Epithelial cell of esophagus (primary cell): Measurements from ENCODE around the gene GPX4.

Experiments
- DNase-seq: peaks from one replicate; pipeline ENCODE4 v3.0.0; 2010; ENCODE audit warnings: low read depth
- H3K4me3 ChIP-seq: 2 replicates; pipeline ENCODE4 v1.5.1; 2011; ENCODE audit warnings: mild to moderate bottlenecking, low read length, control low read depth
- CTCF ChIP-seq: IDR thresholded peaks from 2 replicates; pipeline ENCODE4 v1.5.1; 2011; ENCODE audit warnings: low read depth, mild to moderate bottlenecking, low read length, control low read depth, inconsistent platforms; ENCODE audit not compliant: insufficient read depth; ENCODE audit errors: missing control alignments

The GPX4 gene

GRCh38 chr19:1093330-1093729 lies 10.5 kb upstream of the GPX4 start:
- H3K4me3 ChIP-seq, result no peak overlapping the region
- no peak for DNase-seq
- TF ChIP-seq CTCF, result no peak

DNA sequence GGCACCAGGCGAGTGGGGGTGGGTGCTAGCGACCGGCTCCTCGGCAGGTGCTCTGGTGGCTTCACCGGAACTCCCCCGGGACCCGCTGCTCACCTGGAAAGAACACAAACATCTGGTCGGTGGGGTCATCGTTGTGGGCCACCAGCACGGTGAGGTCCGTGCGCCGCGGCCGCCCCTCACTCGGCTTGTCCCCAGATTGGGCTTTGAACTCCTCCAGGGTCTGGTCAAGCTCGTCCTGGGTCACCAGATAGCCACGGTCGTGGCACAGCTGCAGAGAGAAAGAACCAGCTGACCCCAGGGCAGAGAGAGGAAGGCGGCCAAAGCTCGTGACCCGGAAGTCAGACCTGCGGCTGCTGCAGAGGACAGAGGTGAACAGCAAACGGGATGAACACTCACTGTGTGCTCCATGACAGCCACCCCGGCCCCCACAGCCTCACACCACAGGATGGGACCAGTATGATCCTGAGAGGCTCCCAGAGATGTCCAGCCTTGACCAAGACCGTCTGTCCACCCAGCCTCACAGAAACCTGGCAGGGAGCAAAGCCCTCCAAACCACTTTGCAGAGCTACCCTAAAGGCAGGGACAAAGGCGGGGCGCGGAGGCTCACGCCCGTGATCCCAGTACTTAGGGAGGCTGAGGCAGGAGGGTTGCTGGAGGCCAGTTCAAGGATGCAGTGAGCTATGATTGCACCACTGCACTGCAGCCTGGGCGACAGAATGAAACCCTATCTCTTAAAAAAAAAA lies 9.8 kb upstream of the GPX4 start:
- TF ChIP-seq CTCF, result no peak
- no peak for DNase-seq
- H3K4me3 ChIP-seq, result peak overlapping the region; percentile 95

GRCh38 chr19:1094655-1094977 lies 9.2 kb upstream of the GPX4 start:
- peak overlapping the region; percentile 95 for H3K4me3 ChIP-seq
- no peak for DNase-seq
- no peak for TF ChIP-seq CTCF

GRCh38 chr19:1094978-1095701 lies 8.7 kb upstream of the GPX4 start, which contains the start of gene POLR2E:
POLR2E (minus strand) TSS chr19:1095375; CDS start chr19:1095315, 60 bp downstream.
- H3K4me3 ChIP-seq, result peak within 1 kb of the TSS; percentile 95
- DNase-seq, result peak; percentile 98
- no peak for TF ChIP-seq CTCF

GRCh38 chr19:1097810-1098176 lies 6.0 kb upstream of the GPX4 start:
- no peak for DNase-seq
- no peak overlapping the region for H3K4me3 ChIP-seq
- TF ChIP-seq CTCF, result no peak

DNA sequence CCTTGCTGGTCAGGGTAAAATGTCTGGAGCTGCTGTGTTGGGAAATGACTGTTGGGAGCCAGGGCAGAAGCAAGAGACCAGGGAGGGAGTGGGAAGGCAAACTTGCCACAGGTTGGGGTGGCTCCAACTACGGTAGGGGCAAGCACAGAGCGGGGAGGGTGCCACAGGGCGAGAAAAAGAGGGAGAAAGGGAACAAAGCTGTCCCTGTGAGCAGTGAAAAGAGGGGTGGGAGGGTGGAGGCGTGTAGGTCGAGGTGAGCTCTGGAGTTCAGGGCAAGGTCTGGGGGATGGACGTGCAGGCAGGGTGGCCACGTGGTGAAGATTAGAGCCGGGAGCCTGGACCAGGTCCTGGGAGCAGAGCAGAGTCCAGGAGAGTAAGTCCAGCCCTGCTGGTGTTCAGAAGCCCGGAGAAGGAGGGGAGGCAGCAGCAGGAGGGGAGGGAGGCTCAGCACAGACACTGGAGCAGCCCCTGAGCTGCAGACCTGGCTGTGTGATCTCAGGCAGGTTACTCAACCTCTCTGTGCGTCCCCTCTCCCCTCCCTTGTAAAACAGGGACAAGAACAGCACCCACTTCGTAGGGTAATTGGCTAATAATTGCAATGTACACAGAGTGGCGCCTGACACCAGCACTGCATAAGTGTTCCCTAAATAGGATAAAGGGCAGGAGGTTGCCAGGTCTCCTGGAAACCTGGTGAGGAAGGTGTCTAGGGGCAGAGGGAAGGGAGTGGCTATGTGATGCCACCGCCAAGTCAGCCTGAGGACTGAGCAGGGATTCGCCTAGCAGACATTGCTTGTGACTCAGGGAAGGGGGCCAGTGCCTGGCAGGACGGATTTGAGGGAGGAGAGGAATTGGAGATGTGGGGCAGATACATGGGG lies 5.4 kb upstream of the GPX4 start:
- no peak overlapping the region for H3K4me3 ChIP-seq
- peak; percentile 93 for DNase-seq
- peak; percentile 12 for TF ChIP-seq CTCF
